Measurements from ENCODE around the gene CALM1.

Gene CALM1

GRCh38 chr14:90423166-90423565 is 26.3 kb downstream of the CALM1 start:
- H2AFZ ChIP-seq (ENCODE audit: low read depth, low read length, severe bottlenecking) = no peak overlapping the region
- no peaks in the 10 kb centered on the region for H3F3A ChIP-seq (ENCODE audit: insufficient read depth)
- H4K20me1 ChIP-seq (ENCODE audit: low read depth, low read length) = no peaks in the 10 kb centered on the region
- no peak overlapping the region for H3K4me2 ChIP-seq (ENCODE audit: low read depth, low read length, poor library complexity, severe bottlenecking)
- no peak overlapping the region for H3K4me3 ChIP-seq (ENCODE audit: insufficient read depth, low read length, poor library complexity, severe bottlenecking)
- no peaks in the 10 kb centered on the region for H3K9me2 ChIP-seq (replicated peaks; ENCODE audit: insufficient read depth, low read length)
- H3K36me3 ChIP-seq (ENCODE audit: low read length) = no peaks in the 10 kb centered on the region
- no peaks in the 10 kb centered on the region for H3K9me3 ChIP-seq (ENCODE audit: insufficient read depth, low read length)
- H3K79me2 ChIP-seq (ENCODE audit: insufficient read depth, low read length) = no peaks in the 10 kb centered on the region
- TF ChIP-seq CTCF (IDR thresholded peaks at IDR 0.05; ENCODE audit: insufficient read depth, low read length, poor library complexity, severe bottlenecking) (no peak), EZH2phosphoT487 (conservative IDR thresholded peaks at IDR 0.05; ENCODE audit: low read length) (no peak)
- no peaks in the 10 kb centered on the region for H3K27me3 ChIP-seq (ENCODE audit: low read length)
- no peak overlapping the region for H3K27ac ChIP-seq (ENCODE audit: low read depth, low read length)
- H3K9ac ChIP-seq (ENCODE audit: low read length) = no peak overlapping the region

DNA sequence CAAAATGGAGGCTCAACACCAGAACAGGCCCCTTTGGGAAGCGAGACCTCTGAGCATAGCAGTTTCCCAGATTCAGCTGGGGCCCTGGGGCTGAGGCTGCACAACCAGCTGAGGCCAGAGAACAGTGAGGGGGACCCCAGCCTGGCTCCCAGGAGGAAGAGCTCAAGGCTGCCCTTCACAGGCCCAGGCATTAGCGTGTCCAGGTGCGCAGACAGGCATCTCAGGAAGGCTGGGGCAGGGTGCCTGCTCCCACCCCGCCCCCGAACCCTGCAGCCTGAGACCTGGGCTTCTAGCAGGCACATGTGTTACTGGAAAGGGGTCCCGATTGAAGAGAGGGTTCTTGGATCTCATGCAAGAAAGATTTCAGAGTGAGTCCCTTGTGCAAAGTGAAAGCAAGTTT is 27.2 kb downstream of the CALM1 start:
- Histone ChIP-seq H3K79me2 (ENCODE audit: insufficient read depth, low read length) (no peaks in the 10 kb centered on the region), H3K4me3 (ENCODE audit: insufficient read depth, low read length, poor library complexity, severe bottlenecking) (no peak overlapping the region), H3K27ac (ENCODE audit: low read depth, low read length) (no peak overlapping the region), H3K9me2 (replicated peaks; ENCODE audit: insufficient read depth, low read length) (no peaks in the 10 kb centered on the region), H3F3A (ENCODE audit: insufficient read depth) (no peaks in the 10 kb centered on the region), H3K9me3 (ENCODE audit: insufficient read depth, low read length) (no peaks in the 10 kb centered on the region), H3K4me2 (ENCODE audit: low read depth, low read length, poor library complexity, severe bottlenecking) (no peak overlapping the region), H3K36me3 (ENCODE audit: low read length) (no peaks in the 10 kb centered on the region), H3K27me3 (ENCODE audit: low read length) (no peaks in the 10 kb centered on the region), H2AFZ (ENCODE audit: low read depth, low read length, severe bottlenecking) (no peak overlapping the region), H4K20me1 (ENCODE audit: low read depth, low read length) (no peaks in the 10 kb centered on the region), H3K9ac (ENCODE audit: low read length) (no peak overlapping the region)
- TF ChIP-seq CTCF (IDR thresholded peaks at IDR 0.05; ENCODE audit: insufficient read depth, low read length, poor library complexity, severe bottlenecking) = no peak
- no peak for TF ChIP-seq EZH2phosphoT487 (conservative IDR thresholded peaks at IDR 0.05; ENCODE audit: low read length)

- no peaks in the 10 kb centered on the region for H3F3A ChIP-seq (ENCODE audit: insufficient read depth)
- no peak overlapping the region for H2AFZ ChIP-seq (ENCODE audit: low read depth, low read length, severe bottlenecking)
- no peaks in the 10 kb centered on the region for H3K79me2 ChIP-seq (ENCODE audit: insufficient read depth, low read length)
- H3K9ac ChIP-seq (ENCODE audit: low read length) = no peak overlapping the region
- H3K9me2 ChIP-seq (replicated peaks; ENCODE audit: insufficient read depth, low read length) = no peaks in the 10 kb centered on the region
- no peak overlapping the region for H3K4me3 ChIP-seq (ENCODE audit: insufficient read depth, low read length, poor library complexity, severe bottlenecking)
- no peaks in the 10 kb centered on the region for H3K36me3 ChIP-seq (ENCODE audit: low read length)
- no peak overlapping the region for H3K27ac ChIP-seq (ENCODE audit: low read depth, low read length)
- no peak for TF ChIP-seq EZH2phosphoT487 (conservative IDR thresholded peaks at IDR 0.05; ENCODE audit: low read length)
- no peak for TF ChIP-seq CTCF (IDR thresholded peaks at IDR 0.05; ENCODE audit: insufficient read depth, low read length, poor library complexity, severe bottlenecking)
- no peaks in the 10 kb centered on the region for H3K9me3 ChIP-seq (ENCODE audit: insufficient read depth, low read length)
- no peak overlapping the region for H3K4me2 ChIP-seq (ENCODE audit: low read depth, low read length, poor library complexity, severe bottlenecking)
- H3K27me3 ChIP-seq (ENCODE audit: low read length) = no peaks in the 10 kb centered on the region
- no peaks in the 10 kb centered on the region for H4K20me1 ChIP-seq (ENCODE audit: low read depth, low read length)
These were observed 28.0 kb downstream of the CALM1 start for GRCh38 chr14:90424686-90425372.
